ENCODE measurements around the gene UBAP1L.
"Not testable (repeated sequence)": the region's sequence is repeated elsewhere in the genome, so short reads cannot be mapped to it uniquely, and the experiment has no call there.

UBAP1L gene

DNA sequence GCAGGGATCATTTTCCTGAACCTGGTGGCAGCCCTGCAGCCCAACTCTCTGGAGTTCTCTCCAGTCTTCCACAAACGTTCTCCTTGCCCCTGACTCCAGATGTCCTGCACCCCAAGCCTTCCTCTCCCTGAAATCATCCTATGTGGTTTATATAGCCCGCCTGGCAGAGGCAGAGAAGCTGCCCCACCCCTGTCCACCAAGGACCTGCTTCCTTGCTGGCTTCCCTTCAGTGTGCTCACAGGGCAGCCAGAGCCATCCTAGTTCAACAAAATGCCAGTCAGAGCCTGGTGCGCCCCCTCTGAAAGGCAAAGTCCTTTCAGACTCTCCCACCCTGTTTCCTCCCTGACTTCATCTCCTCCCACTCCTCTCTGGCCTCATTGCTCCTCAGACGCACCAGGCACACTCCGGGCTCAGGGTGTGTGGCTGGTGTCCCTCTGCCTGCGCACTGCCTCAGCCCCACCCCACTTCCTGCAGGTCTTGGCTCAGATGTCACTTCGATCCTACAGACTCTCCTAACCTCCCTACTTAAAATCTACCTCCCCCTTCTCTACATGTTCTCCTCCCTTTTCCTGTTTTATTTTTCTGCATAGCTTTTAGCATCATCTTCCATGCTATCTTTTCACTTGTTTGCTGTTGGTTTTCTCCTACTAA, 32.6 kb downstream of the UBAP1L start:
- no peak for FAIRE-seq

GRCh38 chr15:65081758-65082157, 33.2 kb downstream of the UBAP1L start:
- FAIRE-seq, result no peak

DNA sequence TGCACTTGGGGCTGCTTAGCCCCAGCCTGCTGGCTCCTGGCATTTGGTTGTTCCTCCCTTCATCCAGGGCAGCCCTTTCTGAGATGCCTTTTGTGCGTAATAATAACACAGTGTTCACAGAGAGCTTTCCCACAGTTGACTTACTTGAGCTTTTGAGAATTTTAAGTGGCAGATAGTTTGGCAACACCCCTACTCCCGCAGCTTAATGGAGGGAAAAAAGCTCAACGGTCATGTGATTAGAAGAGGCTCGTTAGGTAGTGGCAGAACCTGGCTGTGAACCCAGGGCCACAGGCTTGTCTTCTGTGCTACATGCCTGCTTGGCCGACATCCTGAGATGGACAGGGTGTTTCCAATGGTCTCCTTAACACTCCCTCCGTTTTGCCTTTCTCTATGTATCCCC, 33.7 kb downstream of the UBAP1L start:
- FAIRE-seq, result no peak

DNA sequence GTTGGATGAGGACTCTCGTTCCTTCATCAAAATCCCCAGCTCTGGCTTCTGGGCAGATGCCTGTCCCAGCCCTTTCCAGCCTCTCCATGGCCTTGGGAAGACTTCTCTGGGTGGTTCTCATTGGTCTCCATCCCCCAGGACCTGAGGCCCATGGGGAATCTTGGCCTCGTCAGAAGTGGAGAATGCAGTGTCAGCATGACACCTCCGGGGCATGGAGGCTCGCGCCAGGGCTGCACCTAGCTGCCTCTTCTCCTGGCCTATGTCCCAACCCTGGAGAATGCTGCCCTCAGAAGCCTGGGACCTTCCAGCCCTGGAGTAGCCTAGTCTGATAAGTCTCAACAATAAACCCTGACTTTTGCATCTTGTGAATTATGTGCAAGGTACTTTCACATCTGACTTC, 35.4 kb downstream of the UBAP1L start:
- no peak for FAIRE-seq

DNA sequence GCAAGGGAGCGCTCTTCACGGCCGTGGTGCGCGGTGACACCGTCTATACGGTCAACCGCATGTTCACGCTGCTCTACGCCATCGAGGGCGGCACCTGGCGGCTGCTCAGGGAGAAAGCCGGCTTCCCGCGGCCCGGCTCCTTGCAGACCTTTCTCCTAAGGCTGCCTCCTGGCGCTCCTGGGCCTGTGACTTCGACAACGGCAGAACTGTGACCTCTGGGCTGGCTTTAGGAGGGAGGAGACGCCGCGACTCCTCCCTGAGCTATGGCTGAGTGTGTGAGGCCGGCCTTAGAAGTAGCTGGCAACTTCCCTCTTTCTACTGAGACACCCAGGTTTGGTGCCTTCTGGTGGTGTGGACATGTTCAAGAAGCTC, 37.0 kb downstream of the UBAP1L start:
- no peak for FAIRE-seq

- no peak for FAIRE-seq
These were observed 37.6 kb downstream of the UBAP1L start for GRCh38 chr15:65077291-65077980.

- FAIRE-seq, result no peak
These were observed 38.3 kb downstream of the UBAP1L start, which contains the start of gene KBTBD13 for GRCh38 chr15:65076486-65077290. KBTBD13 (plus strand) TSS chr15:65076746; CDS start chr15:65076816, 70 bp downstream.

- not testable (repeated sequence) for FAIRE-seq
These were observed 39.2 kb downstream of the UBAP1L start for GRCh38 chr15:65075607-65076395.

GRCh38 chr15:65074946-65075345, 40.1 kb downstream of the UBAP1L start:
- not testable (repeated sequence) for FAIRE-seq

DNA sequence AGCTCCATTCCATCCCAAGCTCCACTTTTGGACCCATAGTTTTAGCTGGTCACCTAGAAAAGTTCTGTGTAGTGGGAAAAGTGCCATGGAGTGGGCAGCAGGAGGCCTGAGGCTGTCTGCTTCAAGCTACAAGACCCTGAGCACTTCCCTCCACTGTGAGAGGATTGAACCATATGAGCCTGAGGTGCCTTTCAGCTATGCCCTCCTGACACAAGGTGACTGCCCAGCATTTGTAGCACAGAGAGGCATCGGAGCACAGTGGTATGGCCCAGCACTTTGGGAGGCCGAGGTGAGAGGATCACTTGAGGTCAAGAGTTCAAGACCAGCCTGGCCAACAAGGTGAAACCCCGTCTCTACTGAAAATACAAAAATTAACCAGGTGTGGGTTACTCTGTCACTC, 42.4 kb downstream of the UBAP1L start:
- no peak for FAIRE-seq

GRCh38 chr15:65072027-65072426, 43.0 kb downstream of the UBAP1L start:
- no peak for FAIRE-seq

DNA sequence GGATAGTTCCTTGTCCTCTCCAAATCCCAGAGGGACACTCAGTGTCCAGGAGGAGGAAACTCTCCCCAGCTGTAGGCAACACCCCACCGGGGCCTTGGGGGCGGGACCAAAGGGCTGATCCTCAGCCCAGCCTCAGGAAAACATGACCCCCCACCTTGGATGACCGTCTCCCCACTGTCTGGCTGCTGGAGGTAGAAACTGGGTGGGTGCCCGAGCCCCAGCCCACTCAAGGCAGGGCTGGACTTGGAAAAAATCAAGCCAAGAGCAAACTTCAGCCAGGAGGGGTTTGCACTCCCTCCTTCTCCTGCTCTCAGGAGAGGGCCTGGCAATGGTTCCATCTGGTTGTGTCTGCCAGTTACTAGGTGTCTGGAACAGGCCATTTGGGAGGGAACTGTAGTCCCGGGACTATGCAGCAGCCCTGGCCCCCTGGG, 43.6 kb downstream of the UBAP1L start:
- no peak for FAIRE-seq

DNA sequence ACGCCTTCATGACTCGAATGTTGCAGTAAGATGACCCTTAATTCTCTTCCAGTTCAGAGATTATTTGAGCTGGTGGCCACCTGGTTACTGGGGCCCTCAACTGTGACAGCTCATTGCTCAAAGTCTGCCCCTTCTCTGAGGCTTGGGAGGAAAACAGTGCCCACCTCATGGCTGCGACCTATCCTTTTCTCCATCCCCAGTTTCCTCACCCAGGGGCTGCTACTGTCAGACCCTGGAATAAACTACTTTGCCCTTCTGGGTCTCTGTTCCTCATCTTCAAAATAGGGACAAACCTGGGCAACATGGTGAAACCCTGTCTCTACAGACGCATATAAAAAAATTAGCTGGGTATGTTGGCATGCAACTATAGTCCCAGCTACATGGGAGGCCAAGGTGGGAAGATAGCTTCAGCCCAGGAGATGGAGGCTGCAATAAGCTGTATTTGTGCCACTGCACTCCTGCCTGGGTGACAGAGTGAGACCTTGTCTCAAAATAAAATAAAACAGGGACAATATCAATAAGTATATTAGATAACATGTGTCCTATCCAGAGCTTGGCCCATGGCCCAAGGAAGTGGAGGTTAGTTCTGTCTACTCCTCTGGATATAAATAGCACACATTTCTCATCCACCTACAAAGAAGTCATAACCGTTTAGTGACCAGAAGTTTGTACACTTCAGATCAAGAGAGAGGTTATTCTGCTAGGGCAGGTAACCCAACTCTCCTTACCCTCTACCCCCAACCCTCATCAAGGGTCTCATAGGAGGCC, 45.0 kb downstream of the UBAP1L start:
- no peak for FAIRE-seq

DNA sequence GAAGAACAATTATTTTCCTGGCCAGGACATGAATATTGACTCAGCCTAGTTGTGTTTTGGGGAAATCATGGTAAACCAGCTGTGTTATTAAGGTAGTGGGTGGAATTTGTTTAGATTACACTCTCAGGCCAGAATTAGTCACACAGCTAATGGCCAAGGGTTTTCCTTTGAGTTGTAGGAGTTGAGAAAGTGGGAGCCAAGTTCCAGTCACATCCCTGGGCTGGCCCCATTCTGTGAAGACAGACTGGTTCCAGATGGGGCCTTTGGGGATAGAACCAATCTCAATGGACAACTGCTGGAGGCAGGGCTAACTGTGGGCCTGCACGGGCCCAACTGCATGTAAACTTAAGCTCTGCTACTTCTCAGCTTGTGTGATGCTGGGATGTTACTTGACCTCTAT, 45.8 kb downstream of the UBAP1L start:
- no peak for FAIRE-seq

DNA sequence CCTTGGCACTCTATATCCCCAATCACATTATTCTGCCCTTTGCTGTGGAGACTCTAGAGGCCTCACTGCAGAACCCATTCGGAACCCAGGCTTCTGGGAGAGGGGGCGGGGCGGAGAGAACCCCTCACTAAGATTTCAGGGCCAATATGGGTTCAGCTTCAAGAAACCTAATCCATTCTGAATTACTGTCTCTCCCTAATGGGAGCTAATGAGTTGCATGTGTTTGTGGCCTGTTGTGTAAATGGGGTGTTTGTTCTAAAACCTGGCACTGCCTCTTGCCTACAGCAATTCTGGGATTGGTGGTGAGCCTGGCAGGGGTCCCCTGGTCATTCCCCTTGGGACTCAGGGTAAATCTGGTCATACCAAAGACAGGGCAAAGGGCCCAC, 46.6 kb downstream of the UBAP1L start:
- FAIRE-seq, result no peak

DNA sequence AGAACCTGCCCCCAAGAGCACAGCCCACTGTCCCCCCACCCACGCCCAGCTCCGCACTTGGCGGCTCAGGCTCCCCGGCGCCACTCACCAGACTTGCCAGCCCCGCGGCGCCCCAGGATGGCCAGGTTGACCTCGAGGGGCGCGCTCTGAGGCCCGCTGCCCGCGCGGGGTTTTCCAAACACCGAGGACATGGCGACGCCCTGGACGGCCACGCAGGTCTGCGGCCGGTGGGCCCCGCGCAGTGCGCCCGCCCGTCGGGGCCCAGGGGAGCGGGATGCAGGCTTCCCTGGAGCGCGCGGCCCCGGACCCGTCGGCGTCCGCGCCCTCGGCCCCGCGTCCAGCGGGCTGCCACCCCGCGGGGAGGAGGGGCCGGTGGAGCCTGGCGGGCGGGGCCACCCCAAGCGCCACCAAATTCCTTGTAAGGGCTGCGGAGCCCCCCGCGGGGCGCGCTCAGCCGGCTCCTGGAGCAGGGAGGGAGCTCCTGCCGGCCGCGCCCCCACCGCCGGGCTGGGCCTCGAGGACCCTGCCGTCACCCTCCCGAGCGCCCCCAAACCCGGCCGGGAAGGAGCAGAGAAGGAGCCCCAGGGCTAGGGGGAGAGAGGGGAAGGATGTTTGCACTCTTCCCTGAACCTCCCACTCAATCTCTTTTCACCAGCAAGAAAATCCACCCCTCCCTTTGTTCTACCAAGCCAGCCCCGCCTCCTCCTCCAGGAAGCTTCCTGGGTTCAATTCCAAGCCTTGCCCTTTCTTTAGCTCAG, 47.2 kb downstream of the UBAP1L start, which contains the start of gene RASL12:
Gene RASL12 (minus strand): TSS at position 347 of the 758 bp plus-strand sequence. CDS start 156 bp downstream, at position 191.
- FAIRE-seq, result no peak

GRCh38 chr15:65067317-65067644, 47.7 kb downstream of the UBAP1L start:
- FAIRE-seq, result no peak

- FAIRE-seq, result no peak
These were observed 48.2 kb downstream of the UBAP1L start for GRCh38 chr15:65066635-65067316.

GRCh38 chr15:65066001-65066634, 48.9 kb downstream of the UBAP1L start:
- no peak for FAIRE-seq

DNA sequence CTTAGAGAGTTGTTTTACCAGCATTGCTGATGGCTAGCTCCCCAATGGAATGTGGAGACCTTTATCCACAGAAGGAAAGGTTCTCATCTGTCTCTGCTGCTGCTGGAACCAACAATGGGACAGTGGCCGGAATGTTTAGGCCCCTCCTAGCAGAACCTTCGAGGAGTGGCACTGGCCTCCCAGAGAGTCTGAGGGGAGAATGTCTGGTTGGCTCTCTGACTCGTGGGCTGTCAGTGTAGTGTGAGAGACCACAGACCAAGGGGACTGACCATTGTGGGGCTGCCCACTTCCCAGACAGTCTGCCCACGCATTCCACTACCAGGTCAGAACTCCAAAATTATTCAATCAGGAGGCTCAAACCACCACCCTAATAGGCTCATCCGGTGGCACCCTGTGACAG, 52.3 kb downstream of the UBAP1L start:
- no peak for FAIRE-seq

Data from islet of Langerhans (tissue), 1 donor.